ENCODE measurements around the gene STRN4.

- no peak for TF ChIP-seq CTCF (IDR thresholded peaks at IDR 0.05)
- no peak for TF ChIP-seq POLR2A (IDR thresholded peaks at IDR 0.05)
- no peak for TF ChIP-seq EP300 (IDR thresholded peaks at IDR 0.05)
Measured at GRCh38 chr19:46674416-46675178, 71.7 kb downstream of the STRN4 start.

Measured in tibial nerve (tissue), 4 donors.